ENCODE results near the gene MAML2.

Gene MAML2

GRCh38 chr11:96316869-96317268 is 26.1 kb downstream of the MAML2 start:
- no peak for DNase-seq

- no peak for DNase-seq
Observed at GRCh38 chr11:96315476-96315875, 27.5 kb downstream of the MAML2 start.

- DNase-seq: no peak
Observed at GRCh38 chr11:96314326-96315020, 28.5 kb downstream of the MAML2 start.

- DNase-seq: no peak
Observed at GRCh38 chr11:96313163-96313562, 29.8 kb downstream of the MAML2 start.

- no peak for DNase-seq
Observed at GRCh38 chr11:96311120-96311568, 31.9 kb downstream of the MAML2 start.

- DNase-seq: no peak
Observed at GRCh38 chr11:96310236-96310635, 32.8 kb downstream of the MAML2 start.

GRCh38 chr11:96309643-96310017 is 33.4 kb downstream of the MAML2 start:
- DNase-seq: no peak

- DNase-seq: no peak
Observed at GRCh38 chr11:96309016-96309642, 33.9 kb downstream of the MAML2 start.

GRCh38 chr11:96307776-96308140 is 35.2 kb downstream of the MAML2 start:
- no peak for DNase-seq

GRCh38 chr11:96306933-96307775 is 35.8 kb downstream of the MAML2 start:
- no peak for DNase-seq

GRCh38 chr11:96306600-96306932 is 36.4 kb downstream of the MAML2 start:
- DNase-seq: no peak

- no peak for DNase-seq
Observed at GRCh38 chr11:96306071-96306470, 36.9 kb downstream of the MAML2 start.

- DNase-seq: no peak
Observed at GRCh38 chr11:96303980-96304379, 39.0 kb downstream of the MAML2 start.

GRCh38 chr11:96303064-96303463 is 39.9 kb downstream of the MAML2 start:
- DNase-seq: no peak

GRCh38 chr11:96301818-96302217 is 41.2 kb downstream of the MAML2 start:
- DNase-seq: no peak

- no peak for DNase-seq
Observed at GRCh38 chr11:96299155-96299888, 43.7 kb downstream of the MAML2 start.

GRCh38 chr11:96295369-96295768 is 47.6 kb downstream of the MAML2 start:
- DNase-seq: no peak

- DNase-seq: no peak
Observed at GRCh38 chr11:96294289-96294688, 48.7 kb downstream of the MAML2 start.

GRCh38 chr11:96293598-96294021 is 49.4 kb downstream of the MAML2 start:
- no peak for DNase-seq

GRCh38 chr11:96293109-96293508 is 49.9 kb downstream of the MAML2 start:
- DNase-seq: no peak

GRCh38 chr11:96292291-96293010 is 50.5 kb downstream of the MAML2 start:
- no peak for DNase-seq

GRCh38 chr11:96290631-96291030 is 52.4 kb downstream of the MAML2 start:
- DNase-seq: no peak

GRCh38 chr11:96290031-96290430 is 53.0 kb downstream of the MAML2 start:
- DNase-seq: no peak

All from stimulated activated CD4-positive, alpha-beta T cell treated with anti-CD3 and anti-CD28 coated beads, Interleukin-15, amount 100 ng/mL, for 24 hours (primary cell).